Frontal cortex (tissue), 4 donors: ENCODE results near the gene F2RL2. TPM values are rescaled to one million over a fixed set of nuclear protein-coding genes. Genes with fewer than 3 reads are reported as not detected.
"Not testable (repeated sequence)": the region's sequence is repeated elsewhere in the genome, so short reads cannot be mapped to it uniquely, and the experiment has no call there.

Source experiments
- DNase-seq, 2 donors: peaks; one replicate each; pipeline ENCODE4 v3.0.0; 2012; ENCODE audit warnings: low spot score in 2 of 2
- FAIRE-seq: peaks from 2 replicates; lab custom pipeline; 2012; peaks lifted over from hg19 to GRCh38; lab: Jason Lieb, UNC
- total RNA-seq: library from RNA; depleted of rRNA; stranded (reverse); fragments of >200 nt; gene quantifications from one replicate; pipeline ENCODE4 v1.2.3, GENCODE V29; 2014
- donor health status: control.
- donor health status: control.
- donor health status: control.

The F2RL2 gene
- total RNA-seq, 1 donor from 2014 or later: under 0.01 TPM

GRCh38 chr5:76625087-76625815 is 2.0 kb upstream of the F2RL2 start:
- no peak for FAIRE-seq
- DNase-seq: no peak

GRCh38 chr5:76622076-76622475 is 1.1 kb downstream of the F2RL2 start:
- DNase-seq (no peak), FAIRE-seq (no peak)

GRCh38 chr5:76620166-76620565 is 3.0 kb downstream of the F2RL2 start:
- FAIRE-seq (no peak), DNase-seq (no peak)

- DNase-seq: no peak
- FAIRE-seq: no peak
Observed at GRCh38 chr5:76617675-76618074, 5.5 kb downstream of the F2RL2 start.

- DNase-seq: no peak
- FAIRE-seq: no peak
Observed at GRCh38 chr5:76617229-76617628, 6.0 kb downstream of the F2RL2 start.

GRCh38 chr5:76616206-76616605 is 7.0 kb downstream of the F2RL2 start:
- DNase-seq: no peak
- no peak for FAIRE-seq

- DNase-seq (no peak), FAIRE-seq (no peak)
Observed at GRCh38 chr5:76615759-76616158, 7.4 kb downstream of the F2RL2 start.

- no peak for FAIRE-seq
- no peak for DNase-seq
Observed at GRCh38 chr5:76612942-76613341, 10.3 kb downstream of the F2RL2 start.

- no peak for FAIRE-seq
- no peak for DNase-seq
Observed at GRCh38 chr5:76610196-76610595, 13.0 kb downstream of the F2RL2 start.

- no peak for FAIRE-seq
- no peak for DNase-seq
Observed at GRCh38 chr5:76608833-76609232, 14.4 kb downstream of the F2RL2 start.

GRCh38 chr5:76607353-76607871 is 15.8 kb downstream of the F2RL2 start:
- DNase-seq: no peak

GRCh38 chr5:76606701-76607100 is 16.5 kb downstream of the F2RL2 start:
- FAIRE-seq: no peak

More at GRCh38 chr5:76607353-76607871, 15.8 kb downstream of the F2RL2 start:
- FAIRE-seq: no peak

GRCh38 chr5:76604838-76605237 is 18.4 kb downstream of the F2RL2 start:
- DNase-seq (no peak), FAIRE-seq (no peak)

More at GRCh38 chr5:76606701-76607100, 16.5 kb downstream of the F2RL2 start:
- DNase-seq: no peak

GRCh38 chr5:76603991-76604390 is 19.2 kb downstream of the F2RL2 start:
- not testable (repeated sequence) for FAIRE-seq, DNase-seq

- DNase-seq (no peak), FAIRE-seq (no peak)
Observed at GRCh38 chr5:76602094-76602726, 21.0 kb downstream of the F2RL2 start.

- peak; percentile 10 to 25 for DNase-seq
Observed at GRCh38 chr5:76601470-76601869, 21.7 kb downstream of the F2RL2 start.

GRCh38 chr5:76600716-76601115 is 22.5 kb downstream of the F2RL2 start:
- no peak for DNase-seq
- FAIRE-seq: no peak

More at GRCh38 chr5:76601470-76601869, 21.7 kb downstream of the F2RL2 start:
- FAIRE-seq: peak; percentile 21

GRCh38 chr5:76598531-76598930 is 24.7 kb downstream of the F2RL2 start:
- DNase-seq (no peak), FAIRE-seq (no peak)

GRCh38 chr5:76595755-76596481 is 27.3 kb downstream of the F2RL2 start:
- no peak for FAIRE-seq
- no peak for DNase-seq

- no peak for FAIRE-seq
- no peak for DNase-seq
Observed at GRCh38 chr5:76594107-76594506, 29.1 kb downstream of the F2RL2 start.

- FAIRE-seq: no peak
- DNase-seq: no peak
Observed at GRCh38 chr5:76592692-76593091, 30.5 kb downstream of the F2RL2 start.
